DOHH2 (cell line): Measurements from ENCODE around the gene TCF12.

ENCODE experiments used
- CTCF ChIP-seq: fragments of 200-600 bp; sonication (generic); IDR thresholded peaks from one replicate; pipeline ENCODE4 v1.5.1; 2014; ENCODE audit warnings: antibody characterized with exemption, mild to moderate bottlenecking, low read depth, low read length; ENCODE audit not compliant: poor library complexity, severe bottlenecking
- EZH2phosphoT487 ChIP-seq: fragments of 200-600 bp; sonication (generic); IDR thresholded peaks from 2 replicates; pipeline ENCODE4 v1.6.1; 2017; ENCODE audit warnings: borderline replicate concordance, mild to moderate bottlenecking, antibody characterized with exemption, low read length, moderate library complexity, mixed read lengths

- TF ChIP-seq CTCF (no peak), EZH2phosphoT487 (no peak)
Measured at GRCh38 chr15:56967336-56967735, 48.9 kb downstream of the TCF12 start.
